ENCODE results near the gene IQGAP1.

GRCh38 chr15:90402223-90402622, 14.2 kb downstream of the IQGAP1 start:
- no peak for TF ChIP-seq CTCF (IDR thresholded peaks at IDR 0.05; ENCODE audit: low read depth, low read length, missing input control)
- TF ChIP-seq RAD21 (IDR thresholded peaks at IDR 0.05), result no peak
- no peak for TF ChIP-seq REST (IDR thresholded peaks at IDR 0.05)
- TF ChIP-seq ZBTB33 (IDR thresholded peaks at IDR 0.05), result no peak
- TF ChIP-seq JUND (IDR thresholded peaks at IDR 0.05), result no peak
- TF ChIP-seq TAF1 (conservative IDR thresholded peaks at IDR 0.05), result no peak
- TF ChIP-seq GABPA (IDR thresholded peaks at IDR 0.05 in 1 of 2, conservative IDR thresholded peaks at IDR 0.05 in 1 of 2), result no peak
- TF ChIP-seq EGR1 (IDR thresholded peaks at IDR 0.05; ENCODE audit: low read depth in 2 of 2), result no peak

All from liver (tissue), 3 donors.